GM12892 (cell line): Measurements from ENCODE around the gene WDR45B.

Experiments used
- POLR2A ChIP-seq: IDR thresholded peaks from 2 replicates; pipeline ENCODE4 v1.6.1; 2011; ENCODE audit warnings: low read depth, low read length, control low read depth
- POLR2AphosphoS5 ChIP-seq: IDR thresholded peaks from 2 replicates; pipeline ENCODE4 v1.6.1; 2011; ENCODE audit warnings: low read depth, low read length, control low read depth

- TF ChIP-seq POLR2AphosphoS5 (no peak), POLR2A (no peak)
Observed at GRCh38 chr17:82592767-82593589, 55.3 kb downstream of the WDR45B start.
